HG02870 (cell line): ENCODE measurements around the gene FBXW8.
"Not testable (repeated sequence)": the region's sequence is repeated elsewhere in the genome, so short reads cannot be mapped to it uniquely, and the experiment has no call there.

Experiments
- ATAC-seq: cut with Tn5 transposase; IDR thresholded peaks from one replicate; pipeline ENCODE4 v1.9.1; 2021; ENCODE audit warnings: mild to moderate bottlenecking, moderate library complexity; ENCODE audit not compliant: unreplicated experiment

FBXW8 gene

DNA sequence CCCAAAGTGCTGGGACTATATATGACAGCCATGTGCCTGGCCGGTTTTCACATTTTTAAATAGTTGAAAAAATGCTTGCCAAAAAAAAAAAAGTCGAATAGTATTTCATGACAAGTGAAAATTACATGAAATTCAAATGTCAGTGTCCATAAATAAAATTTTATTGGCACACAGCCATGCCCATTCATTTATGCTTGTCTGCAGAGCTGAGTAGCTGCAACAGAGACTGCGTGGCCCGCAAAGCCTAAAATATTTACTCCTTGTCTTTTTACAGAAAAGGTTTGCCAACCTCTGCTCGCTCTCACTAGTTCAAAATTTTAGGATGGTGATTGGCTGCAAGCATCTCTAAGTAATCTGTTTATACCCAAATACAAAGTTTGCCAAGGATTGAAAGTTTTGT, 139.3 kb downstream of the FBXW8 start:
- ATAC-seq: no peak

DNA sequence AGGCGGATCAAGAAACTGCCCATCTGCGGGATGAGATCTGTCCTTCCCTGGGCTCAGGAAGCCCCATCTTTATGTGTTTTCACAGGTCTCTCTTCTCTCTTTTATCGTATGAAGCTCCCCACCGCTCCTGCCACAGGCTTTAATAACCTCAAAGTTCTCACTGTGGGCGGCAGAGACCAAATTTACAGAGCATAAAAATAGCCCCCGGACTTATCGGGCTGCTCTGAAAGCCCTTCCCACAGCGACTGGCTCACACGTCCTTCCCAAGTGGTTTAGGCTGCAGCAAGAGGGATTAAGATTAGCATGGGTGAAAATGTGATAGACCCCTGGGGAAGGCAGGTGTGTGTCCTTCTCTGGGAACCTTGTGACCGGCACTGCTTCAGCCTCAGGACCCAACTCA, 140.6 kb downstream of the FBXW8 start:
- no peak for ATAC-seq

GRCh38 chr12:117052386-117053049, 141.8 kb downstream of the FBXW8 start:
- ATAC-seq: peak; percentile 59

- ATAC-seq: peak; percentile 11
These were observed 142.3 kb downstream of the FBXW8 start for GRCh38 chr12:117053050-117053400.

- no peak for ATAC-seq
These were observed 142.9 kb downstream of the FBXW8 start for GRCh38 chr12:117053597-117054201.

- ATAC-seq: no peak
These were observed 143.5 kb downstream of the FBXW8 start for GRCh38 chr12:117054279-117054678.

DNA sequence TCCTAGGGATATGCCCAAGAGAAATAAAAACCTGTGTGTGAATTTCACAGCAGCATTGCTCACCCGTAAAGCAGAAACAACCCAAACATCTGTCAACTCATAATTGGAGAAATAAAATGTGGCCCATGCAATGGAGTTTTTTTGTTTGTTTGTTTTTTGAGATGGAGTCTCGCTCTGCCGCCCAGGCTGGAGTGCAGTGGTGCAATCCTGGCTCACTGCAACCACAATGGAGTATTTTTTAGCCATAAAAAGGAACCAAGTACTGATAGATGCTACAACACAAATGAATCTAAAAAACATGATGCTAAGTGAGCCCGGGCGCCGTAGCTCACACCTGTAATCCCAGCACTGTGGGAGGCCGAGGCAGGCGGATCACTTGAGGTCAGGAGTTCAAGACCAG, 146.9 kb downstream of the FBXW8 start:
- not testable (repeated sequence) for ATAC-seq

DNA sequence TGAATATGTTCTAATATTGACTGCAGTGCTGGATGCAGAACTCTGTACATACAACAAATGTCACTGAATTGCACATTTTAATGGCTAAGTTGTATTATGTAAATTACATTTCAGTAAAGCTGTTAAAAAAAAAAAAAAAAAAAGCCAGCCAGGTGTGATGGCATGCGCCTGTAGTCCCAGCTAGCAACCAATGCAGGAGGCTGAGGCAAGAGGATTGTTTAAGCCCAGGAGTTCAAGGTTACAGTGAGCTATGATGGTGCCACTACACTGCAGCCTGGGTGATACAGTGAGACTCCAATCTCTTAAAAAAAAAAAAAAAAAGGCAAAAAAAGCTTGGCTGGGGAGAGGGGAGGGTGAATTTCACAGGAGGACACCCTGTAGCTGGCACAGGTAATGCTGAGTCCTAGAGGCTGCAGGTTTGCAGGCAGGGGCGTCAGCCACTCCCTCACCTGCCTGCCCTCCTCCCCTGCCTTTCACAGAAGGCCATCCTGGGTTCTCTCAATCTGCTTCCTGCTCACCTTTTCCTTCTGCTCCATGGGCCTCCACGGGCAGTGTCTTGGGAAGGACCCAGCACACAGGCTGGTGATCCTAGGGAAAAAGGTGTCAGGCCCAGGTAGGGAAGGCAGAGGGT, 147.8 kb downstream of the FBXW8 start:
- ATAC-seq: no peak

GRCh38 chr12:117059156-117059555, 148.4 kb downstream of the FBXW8 start:
- ATAC-seq: no peak

GRCh38 chr12:117060246-117060928, 149.6 kb downstream of the FBXW8 start:
- ATAC-seq: no peak

DNA sequence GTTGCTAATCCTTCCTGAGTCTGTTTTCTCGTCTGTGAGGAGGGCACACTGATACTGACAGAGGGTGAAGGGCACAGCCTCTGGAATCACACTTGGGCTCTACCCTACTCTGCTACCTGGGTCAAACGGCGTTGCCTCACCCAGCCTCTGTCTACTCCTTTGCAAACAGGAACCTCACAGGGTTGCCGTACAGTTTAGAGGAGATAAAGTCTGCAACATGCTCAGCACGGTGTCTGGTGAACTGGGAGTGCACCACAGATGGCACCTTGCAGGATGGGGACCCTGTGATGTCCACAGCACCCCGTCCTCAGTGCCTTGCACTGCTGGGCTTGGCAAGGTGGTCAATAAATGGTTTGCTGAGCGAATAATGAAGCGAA, 150.2 kb downstream of the FBXW8 start:
- ATAC-seq: no peak

DNA sequence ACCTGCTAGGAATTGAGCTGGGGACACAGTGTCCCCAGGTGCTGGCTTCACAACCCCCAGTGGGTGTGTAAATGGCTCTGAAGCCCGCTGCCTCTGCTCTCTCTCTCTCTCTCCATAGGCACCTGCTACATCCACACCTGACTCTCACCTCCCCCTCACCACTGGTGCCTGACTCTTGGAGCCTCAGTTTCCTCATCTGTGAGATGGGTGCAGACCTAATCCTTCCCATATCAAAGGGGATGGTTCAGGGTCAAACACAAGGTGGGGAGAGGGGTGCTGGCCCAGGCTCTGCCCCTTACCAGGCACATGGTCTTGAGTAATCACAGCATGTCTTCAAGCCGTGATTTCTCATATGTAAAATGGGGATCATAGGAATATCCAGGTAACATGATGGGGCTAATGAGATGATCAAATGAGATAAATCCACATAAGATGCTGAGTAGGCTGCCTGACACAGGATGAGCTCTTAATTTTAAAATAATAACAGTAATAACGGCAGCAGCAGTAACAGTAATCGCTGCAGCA, 150.9 kb downstream of the FBXW8 start:
- ATAC-seq: no peak

- ATAC-seq: peak; percentile 49
These were observed 152.6 kb downstream of the FBXW8 start for GRCh38 chr12:117063162-117063911.

DNA sequence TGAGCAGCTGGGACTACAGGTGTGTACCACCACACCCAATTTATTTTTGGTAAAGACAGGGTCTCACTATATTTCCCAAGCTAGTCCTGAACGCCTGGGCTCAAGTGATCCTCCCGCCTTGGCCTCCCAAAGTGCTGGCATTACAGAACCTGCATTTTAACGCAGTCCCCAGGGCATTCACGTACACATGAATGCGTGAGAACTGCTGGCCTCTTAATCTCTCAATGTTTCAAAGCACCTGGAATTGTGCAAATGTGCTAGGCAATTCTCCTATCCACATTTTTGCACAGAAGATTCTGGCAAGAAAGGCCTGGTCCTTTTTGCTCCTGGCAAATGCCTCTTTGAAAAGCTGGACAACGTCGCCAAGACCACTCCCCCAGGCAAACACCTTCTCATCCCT, 153.3 kb downstream of the FBXW8 start:
- no peak for ATAC-seq

DNA sequence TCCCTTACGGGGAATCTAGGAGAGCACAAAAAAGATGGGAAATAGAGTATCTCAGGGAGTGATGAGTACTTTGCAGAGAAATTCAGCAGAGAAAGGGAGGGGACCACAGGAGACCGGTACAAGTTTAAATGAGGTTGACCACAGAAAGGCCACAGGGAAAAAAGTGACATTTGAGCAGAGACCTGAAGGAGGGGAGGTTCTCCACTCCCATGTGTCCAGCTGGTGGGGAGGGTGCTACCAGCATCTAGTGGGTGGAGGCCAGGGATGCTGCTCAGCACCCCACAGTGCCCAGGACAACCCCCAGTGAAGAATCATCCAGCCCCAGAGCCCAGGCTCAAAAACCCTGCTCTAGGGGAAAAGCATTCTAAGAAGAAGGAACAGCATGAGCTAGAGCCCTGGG, 153.8 kb downstream of the FBXW8 start:
- no peak for ATAC-seq

GRCh38 chr12:117067016-117067415, 156.3 kb downstream of the FBXW8 start:
- no peak for ATAC-seq

GRCh38 chr12:117067638-117068037, 156.9 kb downstream of the FBXW8 start:
- ATAC-seq: no peak

GRCh38 chr12:117068492-117068891, 157.7 kb downstream of the FBXW8 start:
- ATAC-seq: no peak

- no peak for ATAC-seq
These were observed 158.5 kb downstream of the FBXW8 start for GRCh38 chr12:117069101-117069797.
